GM19468 (cell line): ENCODE data around the gene EPHA8.

Experiments used
- ATAC-seq: cut with Tn5 transposase; IDR thresholded peaks from one replicate; pipeline ENCODE4 v1.9.1; 2021; ENCODE audit warnings: mild to moderate bottlenecking, moderate library complexity, moderate number of reproducible peaks; ENCODE audit not compliant: unreplicated experiment; ENCODE audit errors: extremely low read depth

EPHA8 gene

GRCh38 chr1:22587247-22587646 lies 24.0 kb downstream of the EPHA8 start:
- no peak for ATAC-seq

GRCh38 chr1:22588899-22589422 lies 25.7 kb downstream of the EPHA8 start:
- ATAC-seq, result no peak

- no peak for ATAC-seq
Measured at GRCh38 chr1:22591576-22591975, 28.3 kb downstream of the EPHA8 start.

- no peak for ATAC-seq
Measured at GRCh38 chr1:22592051-22592450, 28.8 kb downstream of the EPHA8 start.

- no peak for ATAC-seq
Measured at GRCh38 chr1:22592919-22593790, 29.9 kb downstream of the EPHA8 start.

GRCh38 chr1:22594396-22594795 lies 31.1 kb downstream of the EPHA8 start:
- ATAC-seq, result no peak

- ATAC-seq, result no peak
Measured at GRCh38 chr1:22595108-22595507, 31.8 kb downstream of the EPHA8 start.

- ATAC-seq, result no peak
Measured at GRCh38 chr1:22597301-22597965, 34.1 kb downstream of the EPHA8 start.

GRCh38 chr1:22597996-22598395 lies 34.7 kb downstream of the EPHA8 start:
- ATAC-seq, result no peak

- no peak for ATAC-seq
Measured at GRCh38 chr1:22598736-22599135, 35.4 kb downstream of the EPHA8 start.

- ATAC-seq, result no peak
Measured at GRCh38 chr1:22600071-22600816, 37.0 kb downstream of the EPHA8 start.

GRCh38 chr1:22600817-22601605 lies 37.7 kb downstream of the EPHA8 start:
- ATAC-seq, result no peak

- ATAC-seq, result no peak
Measured at GRCh38 chr1:22601610-22602009, 38.3 kb downstream of the EPHA8 start.

GRCh38 chr1:22602060-22602740 lies 38.9 kb downstream of the EPHA8 start:
- ATAC-seq, result no peak

- no peak for ATAC-seq
Measured at GRCh38 chr1:22606161-22606560, 42.9 kb downstream of the EPHA8 start.

GRCh38 chr1:22607154-22607553 lies 43.9 kb downstream of the EPHA8 start:
- ATAC-seq, result no peak

GRCh38 chr1:22608361-22608760 lies 45.1 kb downstream of the EPHA8 start:
- no peak for ATAC-seq

GRCh38 chr1:22609291-22609690 lies 46.0 kb downstream of the EPHA8 start:
- ATAC-seq, result no peak

- ATAC-seq, result no peak
Measured at GRCh38 chr1:22611530-22611947, 48.2 kb downstream of the EPHA8 start.
